AG04450 (cell line): Measurements from ENCODE around the gene ARMC9. TPM values are rescaled to one million over a fixed set of nuclear protein-coding genes. Genes with fewer than 3 reads are reported as not detected.
A peak's percentile ranks its signal among the peaks of the same experiment; 100 is the strongest.

Experiments used
- CTCF ChIA-PET: fragments of 300-600, 350-600 bp; formaldehyde crosslinking; extraction: SDS; loops from one replicate; lab custom pipeline; 2022; ENCODE audit warnings: antibody characterized with exemption, inconsistent platforms; lab: Charles Lee
- POLR2A ChIA-PET: fragments of 350-600 bp; formaldehyde crosslinking; extraction: SDS; loops from one replicate; lab custom pipeline; 2021; ENCODE audit warnings: antibody characterized with exemption, inconsistent platforms; lab: Yijun Ruan, JAX
- DNase-seq: peaks from one replicate; pipeline ENCODE4 v3.0.0-alpha.2; 2011; ENCODE audit warnings: low read depth, low spot score
- H3K27ac ChIP-seq: one replicate; pipeline ENCODE4 v1.5.1; 2012; ENCODE audit warnings: low read depth, low read length, control low read depth
- H3K27me3 ChIP-seq: one replicate; pipeline ENCODE4 v1.6.0; 2012; ENCODE audit warnings: low read length; ENCODE audit not compliant: control insufficient read depth, insufficient read depth
- H3K4me3 ChIP-seq: 2 replicates; pipeline ENCODE4 v1.5.1; 2011; ENCODE audit warnings: mild to moderate bottlenecking, low read depth, low read length, control low read depth
- H3K9me3 ChIP-seq: 2 replicates; pipeline ENCODE4 v1.5.1; 2012; ENCODE audit warnings: low read length; ENCODE audit not compliant: control insufficient read depth, insufficient read depth
- CTCF ChIP-seq: IDR thresholded peaks from 2 replicates; pipeline ENCODE4 v1.5.1; 2011; ENCODE audit warnings: low read depth, low read length, control low read depth, inconsistent platforms
- polyA plus RNA-seq: library from polyadenylated mRNA; depleted of rRNA; stranded (reverse); fragments of >200 nt; gene quantifications from 2 replicates; pipeline ENCODE4 v1.2.3, GENCODE V29; 2011

Gene ARMC9
- polyA plus RNA-seq, 1 experiment: 49.4 TPM

GRCh38 chr2:231223458-231223976 is 25.1 kb downstream of the ARMC9 start:
- peak; percentile 38 for DNase-seq
- POLR2A ChIA-PET: interaction anchor here (1.6 kb wide), 1 partner anchor 241 kb away, joined by 6 read pairs; the partner anchor contains the start of gene NCL
- CTCF ChIA-PET: interaction anchor here (0.6 to 7.3 kb wide), 10 partner anchors 31 to 230 kb away, joined by 3 to 67 read pairs (median 4); no protein-coding TSS in a partner anchor
- no peaks in the 10 kb centered on the region for H3K9me3 ChIP-seq
- H3K27ac ChIP-seq: peak overlapping the region; percentile 72
- no peak for TF ChIP-seq CTCF
- H3K4me3 ChIP-seq: no peak overlapping the region
- H3K27me3 ChIP-seq: no peaks in the 10 kb centered on the region

- H3K27ac ChIP-seq: no peak overlapping the region
These were observed 29.1 kb downstream of the ARMC9 start for GRCh38 chr2:231227310-231228162.

GRCh38 chr2:231228223-231228622 is 29.8 kb downstream of the ARMC9 start:
- Histone ChIP-seq H3K9me3 (no peaks in the 10 kb centered on the region), H3K4me3 (no peak overlapping the region), H3K27me3 (no peaks in the 10 kb centered on the region), H3K27ac (no peak overlapping the region)
- no peak for DNase-seq
- CTCF ChIA-PET: interaction anchor here (0.8 to 7.3 kb wide), 12 partner anchors 12 to 224 kb away, joined by 3 to 67 read pairs (median 6); no protein-coding TSS in a partner anchor
- no peak for TF ChIP-seq CTCF
- POLR2A ChIA-PET: interaction anchor here (0.5 kb wide), 1 partner anchor 13 kb away, joined by 3 read pairs; no protein-coding TSS in a partner anchor

More at GRCh38 chr2:231227310-231228162, 29.1 kb downstream of the ARMC9 start:
- Histone ChIP-seq H3K4me3 (no peak overlapping the region), H3K27me3 (no peaks in the 10 kb centered on the region), H3K9me3 (no peaks in the 10 kb centered on the region)
- peak; percentile 86 for TF ChIP-seq CTCF
- DNase-seq: peak; percentile 33
- ChIA-PET CTCF (interaction anchor here (0.6 to 7.3 kb wide), 40 partner anchors 9 to 259 kb away, joined by 3 to 67 read pairs (median 4); partner anchors contain the start of genes ARMC9 and HTR2B), POLR2A (interaction anchor here (0.6 kb wide), 1 partner anchor 28 kb away, joined by 3 read pairs; no protein-coding TSS in a partner anchor)

- Histone ChIP-seq H3K27me3 (no peaks in the 10 kb centered on the region), H3K4me3 (no peak overlapping the region), H3K27ac (no peak overlapping the region), H3K9me3 (no peaks in the 10 kb centered on the region)
- ChIA-PET POLR2A (no interaction called here), CTCF (interaction anchor here (1.6 to 7.3 kb wide), 6 partner anchors 119 to 223 kb away, joined by 4 to 67 read pairs (median 24); no protein-coding TSS in a partner anchor)
- DNase-seq: no peak
- no peak for TF ChIP-seq CTCF
These were observed 30.6 kb downstream of the ARMC9 start for GRCh38 chr2:231228974-231229529.
